Naive thymus-derived CD4-positive, alpha-beta T cell (primary cell): ENCODE results near the gene HJV. TPM values are rescaled to one million over a fixed set of nuclear protein-coding genes. Genes with fewer than 3 reads are reported as not detected.

Experiments used
- ATAC-seq: fragments of 150-1000 bp; cut with Tn5 transposase; 2 replicates; pipeline ENCODE4 v1.10.0; 2021; ENCODE audit warnings: mild to moderate bottlenecking, moderate library complexity
- CTCF ChIA-PET: fragments of 350-600 bp; sonication (Branson Sonifier 250); formaldehyde crosslinking; loops from one replicate; lab custom pipeline; 2021; ENCODE audit warnings: antibody characterized with exemption; lab: Charles Lee
- POLR2A ChIA-PET: fragments of 350-600 bp; sonication (Branson Sonifier 250); formaldehyde crosslinking; loops from one replicate; lab custom pipeline; 2021; ENCODE audit warnings: antibody characterized with exemption, inconsistent platforms; lab: Charles Lee
- DNase-seq, 9 donors: peaks; one replicate each; pipeline versions ENCODE4 v3.0.0 to v3.0.0-alpha.2; 2020 to 2022; ENCODE audit warnings: mixed read lengths in 1 of 9
- H3K27ac ChIP-seq: one replicate; pipeline ENCODE4 v1.7.0; 2013; ENCODE audit warnings: mild to moderate bottlenecking, low read depth, low read length, moderate library complexity
- H3K27me3 ChIP-seq, 2 donors: one replicate each; pipeline ENCODE4 v1.7.0; 2013; ENCODE audit warnings: low read length in 2 of 2, mild to moderate bottlenecking in 2 of 2, moderate library complexity in 2 of 2; ENCODE audit not compliant: control insufficient read depth in 2 of 2, insufficient read depth in 2 of 2
- H3K36me3 ChIP-seq, 3 experiments: 1 replicate in 2 of 3; 2 replicates in 1 of 3; pipeline ENCODE4 v1.7.0; 2013; ENCODE audit warnings: low read length in 3 of 3, mild to moderate bottlenecking in 3 of 3, moderate library complexity in 1 of 3; ENCODE audit not compliant: insufficient read depth in 3 of 3, control insufficient read depth in 2 of 3
- H3K4me1 ChIP-seq, 2 donors: one replicate each; pipeline ENCODE4 v1.7.0; 2013; ENCODE audit warnings: low read length in 2 of 2, mild to moderate bottlenecking in 2 of 2, moderate library complexity in 1 of 2; ENCODE audit not compliant: control insufficient read depth in 2 of 2, insufficient read depth in 2 of 2
- H3K4me3 ChIP-seq: 2 replicates; pipeline ENCODE4 v1.7.0; 2013; ENCODE audit warnings: mild to moderate bottlenecking, low read length
- H3K9me3 ChIP-seq, 3 experiments: 1 replicate in 2 of 3; 2 replicates in 1 of 3; pipeline ENCODE4 v1.7.0; 2013; ENCODE audit warnings: low read length in 3 of 3; ENCODE audit not compliant: control insufficient read depth in 2 of 3
- H3K27ac Mint-ChIP-seq, 9 donors: one replicate each; pipeline ENCODE4 v1.8.0; 2020 to 2022; ENCODE audit warnings: mixed read lengths in 9 of 9, mild to moderate bottlenecking in 8 of 9, moderate library complexity in 5 of 9, inconsistent platforms in 2 of 9
- H3K27me3 Mint-ChIP-seq, 5 donors: one replicate each; pipeline ENCODE4 v1.8.0; 2021 to 2022; ENCODE audit warnings: mixed read lengths in 5 of 5, mild to moderate bottlenecking in 1 of 5
- H3K36me3 Mint-ChIP-seq, 5 donors: one replicate each; pipeline ENCODE4 v1.8.0; 2020 to 2022; ENCODE audit warnings: mixed read lengths in 5 of 5, mild to moderate bottlenecking in 3 of 5, inconsistent platforms in 1 of 5
- H3K4me1 Mint-ChIP-seq, 7 donors: one replicate each; pipeline ENCODE4 v1.8.0; 2020 to 2022; ENCODE audit warnings: mixed read lengths in 7 of 7, mild to moderate bottlenecking in 3 of 7, inconsistent platforms in 1 of 7
- H3K4me3 Mint-ChIP-seq, 10 donors: one replicate each; pipeline ENCODE4 v1.8.0; 2020 to 2022; ENCODE audit warnings: mild to moderate bottlenecking in 10 of 10, mixed read lengths in 10 of 10, moderate library complexity in 6 of 10, inconsistent platforms in 2 of 10
- H3K9me3 Mint-ChIP-seq, 11 donors: one replicate each; pipeline ENCODE4 v1.8.0; 2020 to 2022; ENCODE audit warnings: mixed read lengths in 11 of 11, mild to moderate bottlenecking in 4 of 11, inconsistent platforms in 1 of 11, moderate library complexity in 1 of 11
- intact Hi-C, 2 donors: fragments of 100-400 bp; cut with micrococcal nuclease; formaldehyde crosslinking; loops; one replicate each; pipeline ENCODE4 v1.15.1; 2023
- polyA plus RNA-seq, 2 donors: library from polyadenylated mRNA; unstranded; fragments of 300-500 nt; fragmentation: Illumina TruSeq; gene quantifications; one replicate each; pipeline ENCODE4 v1.2.3, GENCODE V29; 2021
- total RNA-seq, 6 experiments: library from RNA in 5 of 6; stranded (reverse) in 5 of 6; gene quantifications; 1 replicate in 5 of 6; 2 replicates in 1 of 6; pipeline ENCODE4 v1.2.3 and lab custom pipeline; 2021 to 2026

Gene HJV
- total and polyA plus RNA-seq, 7 experiments from 2014 or later, result not detected

DNA sequence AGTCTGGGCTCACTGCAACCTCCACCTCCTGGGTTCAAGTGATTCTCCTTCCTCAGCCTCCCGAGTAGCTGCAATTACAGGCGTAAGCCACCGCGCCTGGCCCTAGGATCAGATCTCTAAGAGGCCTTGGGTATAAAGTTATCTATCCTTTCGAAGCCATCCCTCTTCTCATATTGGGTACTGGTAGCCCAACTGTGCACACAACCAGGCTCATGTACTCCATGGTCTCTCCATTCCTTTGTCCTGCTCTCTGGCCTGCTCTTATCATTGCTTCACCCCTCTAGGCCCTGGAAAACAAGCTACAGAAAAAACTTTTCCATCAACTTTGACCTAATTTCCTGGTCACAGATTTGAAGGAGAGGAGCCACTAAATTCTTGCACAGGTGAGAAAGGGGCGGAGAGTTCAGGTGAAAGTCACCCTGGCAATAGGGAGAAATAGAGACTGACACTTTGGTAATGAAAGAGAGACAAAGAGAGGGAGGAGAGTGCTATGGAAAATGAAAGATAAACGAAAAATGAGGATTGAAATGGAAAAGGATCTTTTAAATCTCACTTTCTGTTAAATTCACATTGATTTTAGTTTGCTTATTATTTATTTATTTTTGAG, 31.2 kb downstream of the HJV start:
- Mint-ChIP-seq H3K27me3 (no peaks in the 10 kb centered on the region), H3K4me1 (peaks cover 52 to 72% (median 65%) of the 10 kb centered on the region in 7 donors), H3K4me3 (peak overlapping the region in 7 of 10 donors; percentile 30 to 99 (median 89)), H3K27ac (peak overlapping the region; percentile 16 to 97 (median 88)), H3K36me3 (peaks cover 28 to 41% (median 39%) of the 10 kb centered on the region in 5 donors), H3K9me3 (peaks cover 0 to 10% (median 0%) of the 10 kb centered on the region in 11 donors)
- H3K36me3 ChIP-seq, result peaks cover 29 to 31% (median 31%) of the 10 kb centered on the region in 3 experiments
- H3K27me3 ChIP-seq, result no peaks in the 10 kb centered on the region
- DNase-seq (peak in 1 of 9 donors; percentile 8), ATAC-seq (no peak)
- peaks cover 16 to 52% of the 10 kb centered on the region in 2 donors for H3K4me1 ChIP-seq
- H3K9me3 ChIP-seq, result no peaks in the 10 kb centered on the region
- intact Hi-C loops, result no loop called here
- ChIA-PET CTCF (interaction anchor here (0.6 to 12.8 kb wide), 8 partner anchors 8 to 26 kb away, joined by 4 to 193 read pairs (median 4); partner anchors contain the start of genes ANKRD34A and POLR3GL), POLR2A (interaction anchor here (0.9 to 35.8 kb wide), 7 partner anchors 4 to 63 kb away, joined by 4 to 1779 read pairs (median 9); partner anchors contain the start of genes ANKRD34A, HJV, LIX1L and POLR3GL)
- H3K27ac ChIP-seq, result peak overlapping the region; percentile 32
- no peak overlapping the region for H3K4me3 ChIP-seq

DNA sequence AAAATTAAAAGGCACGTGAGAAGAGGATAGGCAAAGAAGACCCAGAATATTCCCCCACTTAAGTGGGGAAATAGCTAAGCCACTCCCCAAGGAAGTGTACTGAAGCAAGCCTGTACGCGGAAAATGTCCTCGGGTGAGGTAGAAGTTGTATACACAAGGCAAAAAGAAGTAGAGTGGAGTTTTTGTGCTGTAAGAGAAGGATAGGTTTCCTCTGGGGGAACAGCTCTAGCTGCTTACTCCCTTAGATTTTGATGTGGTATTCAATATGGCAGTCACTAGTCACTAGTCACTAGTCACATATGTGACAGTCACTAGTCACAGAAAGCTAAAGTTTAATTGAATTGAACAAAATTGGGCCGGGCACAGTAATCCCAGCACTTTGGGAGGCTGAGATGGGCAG, 32.8 kb downstream of the HJV start:
- intact Hi-C loops, result loop anchor here in 1 of 2 donors (1.0 kb wide), 2 partner anchors 8 kb away; partner anchors contain the start of gene TXNIP
- no peaks in the 10 kb centered on the region for H3K9me3 ChIP-seq
- no peak overlapping the region for H3K4me3 ChIP-seq
- H3K36me3 ChIP-seq, result peaks cover 14 to 15% (median 15%) of the 10 kb centered on the region in 3 experiments
- Mint-ChIP-seq H3K27me3 (no peaks in the 10 kb centered on the region), H3K27ac (peak overlapping the region in 8 of 9 donors; percentile 45 to 96 (median 80)), H3K36me3 (peaks cover 12 to 25% (median 23%) of the 10 kb centered on the region in 5 donors), H3K4me3 (peak overlapping the region; percentile 3 to 81 (median 47)), H3K4me1 (peaks cover 60 to 71% (median 66%) of the 10 kb centered on the region in 7 donors), H3K9me3 (peaks cover 0 to 4% (median 0%) of the 10 kb centered on the region in 11 donors)
- H3K27me3 ChIP-seq, result no peaks in the 10 kb centered on the region
- DNase-seq, result peak in 5 of 9 donors; percentile 47 to 61 (median 55)
- CTCF ChIA-PET, result interaction anchor here (1.2 to 12.8 kb wide), 4 partner anchors 9 to 143 kb away, joined by 3 to 193 read pairs (median 6); partner anchors contain the start of gene NUDT17
- H3K27ac ChIP-seq, result peak overlapping the region; percentile 30
- POLR2A ChIA-PET, result interaction anchor here (0.7 to 35.8 kb wide), 7 partner anchors 2 to 61 kb away, joined by 3 to 1779 read pairs (median 7); partner anchors contain the start of genes ANKRD34A, HJV, LIX1L and POLR3GL
- peak; percentile 78 for ATAC-seq
- H3K4me1 ChIP-seq, result peaks cover 29 to 66% of the 10 kb centered on the region in 2 donors

DNA sequence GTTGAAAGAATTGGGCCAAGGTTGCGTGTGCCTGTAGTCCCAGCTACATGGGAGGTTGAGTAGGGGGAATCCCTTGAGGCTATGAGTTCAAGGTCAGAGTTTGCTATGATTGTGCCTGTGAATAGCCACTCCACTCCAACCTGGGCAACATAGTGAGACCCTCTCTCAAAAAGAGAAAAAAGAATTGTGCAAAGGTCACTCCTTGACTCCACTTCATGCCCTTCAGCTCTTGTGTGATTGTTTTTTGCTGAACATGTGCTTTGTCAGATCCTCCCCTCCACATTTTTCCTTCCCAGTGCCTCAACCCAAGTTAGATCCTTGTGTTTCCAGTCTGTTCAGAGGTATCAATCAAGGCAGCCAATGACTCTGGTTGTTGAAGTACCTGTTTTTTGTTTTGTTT, 33.6 kb downstream of the HJV start:
- H3K27me3 Mint-ChIP-seq, result no peaks in the 10 kb centered on the region
- Histone ChIP-seq H3K4me1 (peaks cover 30 to 73% of the 10 kb centered on the region in 2 donors), H3K27ac (no peak overlapping the region), H3K4me3 (no peak overlapping the region), H3K9me3 (no peaks in the 10 kb centered on the region), H3K36me3 (peaks cover 5 to 6% (median 6%) of the 10 kb centered on the region in 3 experiments), H3K27me3 (no peaks in the 10 kb centered on the region)
- ChIA-PET CTCF (interaction anchor here (1.2 to 12.8 kb wide), 3 partner anchors 8 to 24 kb away, joined by 3 to 193 read pairs (median 3); no protein-coding TSS in a partner anchor), POLR2A (interaction anchor here (1.0 to 35.8 kb wide), 9 partner anchors 1 to 60 kb away, joined by 3 to 1779 read pairs (median 4); partner anchors contain the start of genes ANKRD34A, HJV, LIX1L and POLR3GL)
- peaks cover 0 to 4% (median 0%) of the 10 kb centered on the region in 11 donors for H3K9me3 Mint-ChIP-seq
- H3K36me3 Mint-ChIP-seq, result peaks cover 4 to 16% (median 15%) of the 10 kb centered on the region in 5 donors
- DNase-seq (no peak), ATAC-seq (no peak)
- peaks cover 55 to 70% (median 63%) of the 10 kb centered on the region in 7 donors for H3K4me1 Mint-ChIP-seq
- H3K27ac Mint-ChIP-seq, result peak overlapping the region in 6 of 9 donors; percentile 47 to 96 (median 73)
- peak overlapping the region in 5 of 10 donors; percentile 14 to 81 (median 19) for H3K4me3 Mint-ChIP-seq
- intact Hi-C loops, result loop anchor here in 1 of 2 donors (1.0 kb wide), 2 partner anchors 8 kb away; partner anchors contain the start of gene TXNIP

DNA sequence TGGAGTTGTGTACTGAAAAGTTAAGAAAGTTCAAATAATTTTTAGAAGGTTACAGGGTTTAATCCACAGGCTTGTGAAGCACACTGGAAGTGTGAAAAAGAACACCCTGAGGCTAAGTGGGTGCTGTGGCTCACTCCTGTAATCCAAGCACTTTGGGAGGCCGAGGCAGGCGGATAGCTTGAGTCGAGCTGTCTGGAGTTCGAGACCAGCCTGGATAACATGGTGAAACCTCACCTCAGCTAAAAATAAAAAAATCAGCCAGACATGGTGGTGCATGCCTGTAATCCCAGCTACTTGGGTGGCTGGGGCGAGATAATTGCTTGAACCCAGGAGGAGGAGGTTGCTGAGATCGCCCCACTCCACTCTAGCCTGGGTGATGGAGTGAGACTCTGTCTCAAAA, 35.0 kb downstream of the HJV start:
- DNase-seq (no peak), ATAC-seq (no peak)
- H3K4me1 Mint-ChIP-seq, result peaks cover 41 to 68% (median 56%) of the 10 kb centered on the region in 7 donors
- Histone ChIP-seq H3K9me3 (no peaks in the 10 kb centered on the region), H3K36me3 (no peaks in the 10 kb centered on the region), H3K27ac (peak overlapping the region; percentile 40), H3K4me3 (no peak overlapping the region), H3K4me1 (peaks cover 38 to 73% of the 10 kb centered on the region in 2 donors), H3K27me3 (no peaks in the 10 kb centered on the region)
- H3K36me3 Mint-ChIP-seq, result peaks cover 0 to 5% (median 1%) of the 10 kb centered on the region in 5 donors
- peak overlapping the region in 1 of 9 donors; percentile 53 for H3K27ac Mint-ChIP-seq
- POLR2A ChIA-PET, result interaction anchor here (1.5 to 24.3 kb wide), 2 partner anchors 18 to 24 kb away, joined by 3 to 1779 read pairs; partner anchors contain the start of genes HJV and TXNIP
- H3K9me3 Mint-ChIP-seq, result peaks cover 0 to 4% (median 0%) of the 10 kb centered on the region in 11 donors
- no peaks in the 10 kb centered on the region for H3K27me3 Mint-ChIP-seq
- CTCF ChIA-PET, result interaction anchor here (0.9 to 1.2 kb wide), 2 partner anchors 9 to 10 kb away, joined by 3 to 4 read pairs; partner anchors contain the start of gene TXNIP
- intact Hi-C loops, result no loop called here
- no peak overlapping the region for H3K4me3 Mint-ChIP-seq

DNA sequence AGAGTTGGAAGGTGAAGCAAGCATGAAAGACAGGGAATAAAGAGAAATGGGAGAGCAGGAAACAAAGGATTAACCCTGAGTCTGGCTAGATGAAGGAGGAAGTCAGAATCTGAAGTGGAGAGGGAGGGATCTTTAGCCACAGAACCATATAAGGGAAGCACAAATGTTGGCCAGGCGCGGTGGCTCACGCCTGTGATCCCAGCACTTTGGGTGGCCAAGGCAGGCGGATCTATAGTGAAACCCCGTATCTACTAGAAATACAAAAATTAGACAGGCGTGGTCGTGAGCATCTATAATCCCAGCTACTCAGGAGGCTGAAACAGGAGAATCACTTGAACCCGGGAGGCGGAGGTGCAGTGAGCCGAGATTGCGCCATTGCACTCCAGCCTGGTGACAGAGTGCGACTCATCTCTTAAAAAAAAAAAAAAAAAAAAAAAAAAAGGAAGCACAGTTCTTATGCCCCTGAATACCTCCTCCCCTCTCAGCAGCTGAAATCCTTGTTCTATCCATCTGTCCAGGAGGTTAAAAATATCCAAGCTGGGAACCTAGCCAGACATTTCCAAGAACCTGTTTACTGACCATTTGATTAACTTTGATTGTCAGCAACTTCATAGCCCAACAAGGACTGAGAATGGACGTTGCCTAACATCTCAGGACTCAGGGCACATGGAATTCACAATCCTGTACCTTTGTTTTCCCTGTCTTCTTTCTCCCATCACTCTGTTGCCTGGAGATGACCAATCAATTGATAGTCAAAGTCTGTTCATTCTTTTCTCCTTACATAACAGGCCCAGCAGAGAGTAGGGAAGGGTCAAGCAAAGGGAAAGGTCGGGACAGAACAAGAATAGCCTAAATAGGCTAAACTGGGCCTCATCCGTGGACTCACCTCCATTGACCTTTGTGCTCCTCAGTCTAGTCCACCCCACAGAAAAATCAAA, 35.8 kb downstream of the HJV start:
- no peaks in the 10 kb centered on the region for H3K27me3 Mint-ChIP-seq
- DNase-seq, result no peak
- peaks cover 33 to 71% (median 48%) of the 10 kb centered on the region in 7 donors for H3K4me1 Mint-ChIP-seq
- Histone ChIP-seq H3K4me3 (no peak overlapping the region), H3K9me3 (no peaks in the 10 kb centered on the region), H3K4me1 (peaks cover 45 to 73% of the 10 kb centered on the region in 2 donors), H3K36me3 (no peaks in the 10 kb centered on the region), H3K27me3 (no peaks in the 10 kb centered on the region), H3K27ac (peak overlapping the region; percentile 40)
- CTCF ChIA-PET, result interaction anchor here (0.9 to 1.2 kb wide), 2 partner anchors 8 to 11 kb away, joined by 3 to 4 read pairs; partner anchors contain the start of gene TXNIP
- intact Hi-C loops, result no loop called here
- H3K4me3 Mint-ChIP-seq, result peak overlapping the region in 9 of 10 donors; percentile 51 to 74 (median 62)
- peaks cover 0 to 4% (median 0%) of the 10 kb centered on the region in 5 donors for H3K36me3 Mint-ChIP-seq
- ATAC-seq, result peak; percentile 58
- POLR2A ChIA-PET, result interaction anchor here (0.6 to 24.3 kb wide), 3 partner anchors 14 to 20 kb away, joined by 3 to 1779 read pairs (median 6); partner anchors contain the start of genes HJV and TXNIP
- H3K9me3 Mint-ChIP-seq, result peaks cover 0 to 4% (median 0%) of the 10 kb centered on the region in 11 donors
- peak overlapping the region in 7 of 9 donors; percentile 60 to 97 (median 79) for H3K27ac Mint-ChIP-seq
